Tibial nerve (tissue), 4 donors: ENCODE results near the gene POP7. TPM values are rescaled to one million over a fixed set of nuclear protein-coding genes. Genes with fewer than 3 reads are reported as not detected.
"Not testable (repeated sequence)": the region's sequence is repeated elsewhere in the genome, so short reads cannot be mapped to it uniquely, and the experiment has no call there.

Experiments used
- DNase-seq, 2 donors: peaks; one replicate each; pipeline ENCODE4 v3.0.0-alpha.2; 2019; ENCODE audit warnings: low spot score in 2 of 2
- H3K27ac ChIP-seq, 4 donors: fragments of 200-600 bp; sonication (generic) in 3 of 4; one replicate each; pipeline ENCODE4 v1.5.1; 2017 to 2019; ENCODE audit warnings: mild to moderate bottlenecking in 1 of 4
- H3K27me3 ChIP-seq, 2 donors: fragments of 200-600 bp; sonication (generic) in 1 of 2; one replicate each; pipeline versions ENCODE4 v1.5.1 to v1.6.0; 2017 to 2019
- H3K36me3 ChIP-seq, 3 donors: fragments of 200-600 bp; sonication (generic); one replicate each; pipeline ENCODE4 v1.5.1; 2018 to 2019
- H3K4me1 ChIP-seq, 4 donors: fragments of 200-600 bp; sonication (generic) in 3 of 4; one replicate each; pipeline ENCODE4 v1.5.1; 2017 to 2019
- H3K4me3 ChIP-seq, 4 donors: fragments of 200-600 bp; sonication (generic) in 3 of 4; one replicate each; pipeline ENCODE4 v1.5.1; 2017 to 2019; ENCODE audit warnings: mild to moderate bottlenecking in 1 of 4, moderate library complexity in 1 of 4
- H3K9me3 ChIP-seq, 4 donors: fragments of 200-600 bp; sonication (generic) in 3 of 4; one replicate each; pipeline ENCODE4 v1.5.1; 2017 to 2019
- CTCF ChIP-seq, 5 experiments: fragments of 200-600 bp in 3 of 5; fragments of 450-650 bp in 2 of 5; sonication (generic) in 3 of 5; IDR thresholded peaks; one replicate each; pipeline ENCODE4 v1.5.1; 2016 to 2019; ENCODE audit warnings: antibody characterized with exemption in 5 of 5, mild to moderate bottlenecking in 3 of 5, moderate library complexity in 2 of 5
- EP300 ChIP-seq, 2 donors: sonication (generic); formaldehyde crosslinking; IDR thresholded peaks; one replicate each; pipeline ENCODE4 v1.6.1; 2017; ENCODE audit warnings: antibody characterized with exemption in 2 of 2, mild to moderate bottlenecking in 1 of 2
- POLR2A ChIP-seq, 2 donors: fragments of 450-650 bp; IDR thresholded peaks; one replicate each; pipeline ENCODE4 v1.6.1; 2017; ENCODE audit warnings: antibody characterized with exemption in 2 of 2, mild to moderate bottlenecking in 2 of 2, moderate library complexity in 2 of 2
- WGBS, 2 donors: methylation state at CpG; one replicate each; pipeline ENCODE4 v1.1.5; 2018; 5-methylcytosine and 5-hydroxymethylcytosine counted together
- total RNA-seq, 4 donors: library from RNA; depleted of rRNA; stranded (reverse); fragments of >200 nt; gene quantifications; one replicate each; pipeline ENCODE4 v1.1.0, GENCODE V29; 2016

Gene POP7
- total RNA-seq, 4 donors from 2014 or later: 23.1 to 50.7 (median 35.6) TPM

GRCh38 chr7:100720671-100721504 lies 15.0 kb downstream of the POP7 start:
- 9 to 16% methylated on average over 17 to 30 of the region's 56 CpGs for WGBS, 2 donors
- Histone ChIP-seq H3K9me3 (peaks cover 0 to 6% (median 0%) of the 10 kb centered on the region in 4 donors), H3K36me3 (no peaks in the 10 kb centered on the region), H3K4me1 (peaks cover 0 to 23% (median 3%) of the 10 kb centered on the region in 4 donors), H3K27ac (no peak overlapping the region), H3K27me3 (peaks cover 0 to 44% of the 10 kb centered on the region in 2 donors), H3K4me3 (peak overlapping the region in 1 of 4 donors; percentile 4)
- no peak for TF ChIP-seq POLR2A (IDR thresholded peaks at IDR 0.05)
- no peak for TF ChIP-seq CTCF (IDR thresholded peaks at IDR 0.05)
- no peak for TF ChIP-seq EP300 (IDR thresholded peaks at IDR 0.05)
- no peak for DNase-seq

GRCh38 chr7:100721505-100721812 lies 15.5 kb downstream of the POP7 start:
- peaks cover 0 to 27% (median 3%) of the 10 kb centered on the region in 4 donors for H3K4me1 ChIP-seq
- peaks cover 0 to 44% of the 10 kb centered on the region in 2 donors for H3K27me3 ChIP-seq
- 83 to 93% methylated on average over 7 to 8 of the region's 8 CpGs for WGBS, 2 donors
- H3K9me3 ChIP-seq: peaks cover 0 to 6% (median 0%) of the 10 kb centered on the region in 4 donors
- no peaks in the 10 kb centered on the region for H3K36me3 ChIP-seq
- no peak overlapping the region for H3K4me3 ChIP-seq
- H3K27ac ChIP-seq: no peak overlapping the region
- no peak for TF ChIP-seq POLR2A (IDR thresholded peaks at IDR 0.05)
- TF ChIP-seq CTCF (IDR thresholded peaks at IDR 0.05): no peak
- TF ChIP-seq EP300 (IDR thresholded peaks at IDR 0.05): no peak
- DNase-seq: no peak

GRCh38 chr7:100722480-100723212 lies 16.7 kb downstream of the POP7 start:
- WGBS, 2 donors: 79 to 86% methylated on average over 16 to 17 of the region's 17 CpGs
- Histone ChIP-seq H3K4me1 (peaks cover 0 to 38% (median 3%) of the 10 kb centered on the region in 4 donors), H3K4me3 (no peak overlapping the region), H3K27me3 (peaks cover 0 to 44% of the 10 kb centered on the region in 2 donors), H3K36me3 (no peaks in the 10 kb centered on the region), H3K27ac (no peak overlapping the region), H3K9me3 (peaks cover 0 to 6% (median 0%) of the 10 kb centered on the region in 4 donors)
- TF ChIP-seq CTCF (IDR thresholded peaks at IDR 0.05) (no peak), POLR2A (IDR thresholded peaks at IDR 0.05) (no peak), EP300 (IDR thresholded peaks at IDR 0.05) (no peak)
- no peak for DNase-seq

GRCh38 chr7:100723732-100724275 lies 17.9 kb downstream of the POP7 start:
- Histone ChIP-seq H3K27ac (no peak overlapping the region), H3K27me3 (peaks cover 0 to 44% of the 10 kb centered on the region in 2 donors), H3K4me1 (peaks cover 0 to 40% (median 3%) of the 10 kb centered on the region in 4 donors), H3K9me3 (no peaks in the 10 kb centered on the region), H3K4me3 (no peak overlapping the region), H3K36me3 (no peaks in the 10 kb centered on the region)
- no peak for DNase-seq
- whole genome bisulfite sequencing, 2 donors: 73 to 77% methylated on average over 16 of the region's 16 CpGs
- TF ChIP-seq POLR2A (IDR thresholded peaks at IDR 0.05) (no peak), CTCF (IDR thresholded peaks at IDR 0.05) (no peak), EP300 (IDR thresholded peaks at IDR 0.05) (no peak)

- H3K27me3 ChIP-seq: peaks cover 0 to 39% of the 10 kb centered on the region in 2 donors
- not testable (repeated sequence) for H3K27ac ChIP-seq, H3K36me3 ChIP-seq, DNase-seq, H3K9me3 ChIP-seq, H3K4me3 ChIP-seq
- H3K4me1 ChIP-seq: peaks cover 0 to 40% (median 3%) of the 10 kb centered on the region in 4 donors
- WGBS, 2 donors: 93 to 94% methylated on average over 2 of the region's 2 CpGs
These were observed 18.4 kb downstream of the POP7 start for GRCh38 chr7:100724364-100724763.
